Adrenal gland (tissue), 12 donors: Measurements from ENCODE around the gene UBA6. TPM values are rescaled to one million over a fixed set of nuclear protein-coding genes. Genes with fewer than 3 reads are reported as not detected.
"Not testable (repeated sequence)": the region's sequence is repeated elsewhere in the genome, so short reads cannot be mapped to it uniquely, and the experiment has no call there.

Experiments
- DNase-seq, 7 donors: peaks; one replicate each; pipeline ENCODE4 v3.0.0-alpha.2; 2019 to 2020
- H3K27ac ChIP-seq, 5 donors: fragments of 200-600 bp; sonication (generic) in 4 of 5; 1 replicate in 3 of 5; 2 replicates in 2 of 5; pipeline versions ENCODE4 v1.5.1 to v1.8.0; 2016 to 2020; ENCODE audit warnings: mild to moderate bottlenecking in 1 of 5
- H3K27me3 ChIP-seq: fragments of 200-600 bp; 2 replicates; pipeline ENCODE4 v1.8.0; 2021
- H3K36me3 ChIP-seq, 2 donors: fragments of 200-600 bp; replicated peaks in 1 of 2; 1 replicate in 1 of 2; 2 replicates in 1 of 2; pipeline versions ENCODE4 v1.5.1 to v1.8.0; 2018 to 2022
- H3K4me1 ChIP-seq, 2 donors: fragments of 200-600 bp; replicated peaks in 1 of 2; 1 replicate in 1 of 2; 2 replicates in 1 of 2; pipeline versions ENCODE4 v1.5.1 to v1.8.0; 2018 to 2021
- H3K4me3 ChIP-seq, 4 donors: fragments of 200-600 bp; sonication (generic) in 3 of 4; one replicate each; pipeline ENCODE4 v1.5.1; 2016 to 2018
- H3K9me3 ChIP-seq, 3 donors: fragments of 200-600 bp; sonication (generic) in 1 of 3; replicated peaks in 1 of 3; 1 replicate in 2 of 3; 2 replicates in 1 of 3; pipeline versions ENCODE4 v1.5.1 to v1.8.0; 2016 to 2021
- POLR2A ChIP-seq, 2 donors: fragments of 450-650 bp; IDR thresholded peaks; one replicate each; pipeline ENCODE4 v1.6.1; 2017; ENCODE audit warnings: antibody characterized with exemption in 2 of 2, mild to moderate bottlenecking in 2 of 2, moderate library complexity in 1 of 2
- WGBS, 4 donors: extraction: QIAGEN DNeasy Blood & Tissue Kit in 2 of 4; methylation state at CpG; one replicate each; pipeline versions ENCODE4 v1.1.5 to v1.1.7; 2013 to 2017; 5-methylcytosine and 5-hydroxymethylcytosine counted together
- intact Hi-C, 2 donors: fragments of 100-400 bp; cut with DNase I; formaldehyde crosslinking; loops; one replicate each; pipeline versions ENCODE4 v1.14.1 to v1.15.0; 2022 to 2023
- polyA plus RNA-seq, 3 donors: library from polyadenylated mRNA; stranded (reverse); fragments of 200-250 nt in 2 of 3; fragments of 350-450 nt in 1 of 3; fragmentation: Illumina TruSeq in 1 of 3; extraction: RNeasy Lipid Tissue Mini Kit (QIAGEN cat#74804) in 1 of 3; gene quantifications; one replicate each; pipeline ENCODE4 v1.2.3, GENCODE V29; 2013 to 2014
- total RNA-seq, 9 donors: library from RNA; depleted of rRNA in 4 of 9; stranded (reverse); fragments of >200 nt in 4 of 9; fragments of 120-200 nt in 1 of 9; fragmentation: NEBNext Ultra II Directional in 1 of 9; extraction: Animal tissue kit (Norgen Biotek cat#: 25700) in 1 of 9; gene quantifications; one replicate each; pipeline versions ENCODE4 v1.1.0 to v1.2.4, GENCODE V29; 2013 to 2023
- TF ChIP-seq, protein P1 (sequence below), 6 experiments: fragments of 450-650 bp in 4 of 6; fragments of 200-600 bp in 2 of 6; sonication (generic) in 1 of 6; IDR thresholded peaks; 1 replicate in 5 of 6; 2 replicates in 1 of 6; pipeline versions ENCODE4 v1.5.1 to v1.8.0; 2016 to 2021; ENCODE audit warnings: antibody characterized with exemption in 6 of 6, mild to moderate bottlenecking in 2 of 6, moderate library complexity in 1 of 6
- donor health status: healthy with polysubstance abuse.
- donor health status: Bipolar disorder and iron deficiency.
- donor health status: DM: yes; HTN: yes; CAD: no.
- donor health status: DM: no; HTN: no; CAD: no.
- donor health status: DM: no; HTN: no; CAD: no.
- donor health status: DM: yes; HTN: yes; CAD: no.

UBA6 gene
- total and polyA plus RNA-seq, 12 donors: 7.5 to 77.0 (median 42.1) TPM

GRCh38 chr4:67714248-67714583 lies 13.3 kb upstream of the UBA6 start:
- H3K27me3 ChIP-seq: no peaks in the 10 kb centered on the region
- H3K27ac ChIP-seq: no peak overlapping the region
- H3K36me3 ChIP-seq: no peaks in the 10 kb centered on the region
- WGBS, 4 donors: 63 to 100% (median 85%) methylated on average over 1 of the region's 1 CpG
- no peak overlapping the region for H3K4me3 ChIP-seq
- DNase-seq: peak in 1 of 7 donors; percentile 45
- intact Hi-C loops: no loop called here
- H3K4me1 ChIP-seq: peaks cover 0 to 14% of the 10 kb centered on the region in 2 donors
- no peaks in the 10 kb centered on the region for H3K9me3 ChIP-seq
- no peak for TF ChIP-seq POLR2A (IDR thresholded peaks at IDR 0.05)
- TF ChIP-seq, protein P1, sequence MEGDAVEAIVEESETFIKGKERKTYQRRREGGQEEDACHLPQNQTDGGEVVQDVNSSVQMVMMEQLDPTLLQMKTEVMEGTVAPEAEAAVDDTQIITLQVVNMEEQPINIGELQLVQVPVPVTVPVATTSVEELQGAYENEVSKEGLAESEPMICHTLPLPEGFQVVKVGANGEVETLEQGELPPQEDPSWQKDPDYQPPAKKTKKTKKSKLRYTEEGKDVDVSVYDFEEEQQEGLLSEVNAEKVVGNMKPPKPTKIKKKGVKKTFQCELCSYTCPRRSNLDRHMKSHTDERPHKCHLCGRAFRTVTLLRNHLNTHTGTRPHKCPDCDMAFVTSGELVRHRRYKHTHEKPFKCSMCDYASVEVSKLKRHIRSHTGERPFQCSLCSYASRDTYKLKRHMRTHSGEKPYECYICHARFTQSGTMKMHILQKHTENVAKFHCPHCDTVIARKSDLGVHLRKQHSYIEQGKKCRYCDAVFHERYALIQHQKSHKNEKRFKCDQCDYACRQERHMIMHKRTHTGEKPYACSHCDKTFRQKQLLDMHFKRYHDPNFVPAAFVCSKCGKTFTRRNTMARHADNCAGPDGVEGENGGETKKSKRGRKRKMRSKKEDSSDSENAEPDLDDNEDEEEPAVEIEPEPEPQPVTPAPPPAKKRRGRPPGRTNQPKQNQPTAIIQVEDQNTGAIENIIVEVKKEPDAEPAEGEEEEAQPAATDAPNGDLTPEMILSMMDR (IDR thresholded peaks at IDR 0.05): no peak

- TF ChIP-seq, protein P1 (IDR thresholded peaks at IDR 0.05): no peak
- no peak for TF ChIP-seq POLR2A (IDR thresholded peaks at IDR 0.05)
- H3K27me3 ChIP-seq: no peaks in the 10 kb centered on the region
- no peak for DNase-seq
- 43 to 57% (median 50%) methylated on average over 11 to 12 of the region's 12 CpGs for WGBS, 4 donors
- H3K4me1 ChIP-seq: peaks cover 0 to 14% of the 10 kb centered on the region in 2 donors
- no peaks in the 10 kb centered on the region for H3K36me3 ChIP-seq
- intact Hi-C loops: no loop called here
- H3K27ac ChIP-seq: peak overlapping the region in 1 of 5 donors; percentile 25
- H3K9me3 ChIP-seq: no peaks in the 10 kb centered on the region
- no peak overlapping the region for H3K4me3 ChIP-seq
Observed at GRCh38 chr4:67713529-67714247, 12.7 kb upstream of the UBA6 start.

- no peak overlapping the region for H3K4me3 ChIP-seq
- no peak overlapping the region for H3K27ac ChIP-seq
- H3K4me1 ChIP-seq: peaks cover 0 to 14% of the 10 kb centered on the region in 2 donors
- DNase-seq: no peak
- intact Hi-C loops: no loop called here
- 73 to 88% (median 83%) methylated on average over 6 to 7 of the region's 7 CpGs for WGBS, 4 donors
- no peak for TF ChIP-seq POLR2A (IDR thresholded peaks at IDR 0.05)
- TF ChIP-seq, protein P1 (IDR thresholded peaks at IDR 0.05): no peak
- H3K9me3 ChIP-seq: no peaks in the 10 kb centered on the region
- H3K36me3 ChIP-seq: no peaks in the 10 kb centered on the region
- H3K27me3 ChIP-seq: no peaks in the 10 kb centered on the region
Observed at GRCh38 chr4:67712650-67713528, 11.9 kb upstream of the UBA6 start.

- no peak overlapping the region for H3K4me3 ChIP-seq
- intact Hi-C loops: no loop called here
- H3K9me3 ChIP-seq: no peaks in the 10 kb centered on the region
- TF ChIP-seq, protein P1 (IDR thresholded peaks at IDR 0.05): no peak
- TF ChIP-seq POLR2A (IDR thresholded peaks at IDR 0.05): no peak
- H3K36me3 ChIP-seq: no peaks in the 10 kb centered on the region
- no peak for DNase-seq
- H3K4me1 ChIP-seq: peaks cover 0 to 14% of the 10 kb centered on the region in 2 donors
- no peak overlapping the region for H3K27ac ChIP-seq
- no peaks in the 10 kb centered on the region for H3K27me3 ChIP-seq
- WGBS, 4 donors: 83 to 97% (median 92%) methylated on average over 3 of the region's 3 CpGs
Observed at GRCh38 chr4:67712000-67712625, 11.2 kb upstream of the UBA6 start.

GRCh38 chr4:67706682-67707081 lies 5.7 kb upstream of the UBA6 start:
- intact Hi-C loops, H3K27me3 ChIP-seq, H3K4me3 ChIP-seq, H3K27ac ChIP-seq, DNase-seq, H3K36me3 ChIP-seq, H3K4me1 ChIP-seq, H3K9me3 ChIP-seq: not testable (repeated sequence)
- WGBS, 4 donors: 90 to 98% (median 96%) methylated on average over 3 of the region's 3 CpGs
